Kidney tubule cell (primary cell): ENCODE data around the gene RPS6KA1.
"Not testable (repeated sequence)": the region's sequence is repeated elsewhere in the genome, so short reads cannot be mapped to it uniquely, and the experiment has no call there.

Source experiments
- DNase-seq: peaks from one replicate; pipeline ENCODE4 v3.0.0-alpha.2; 2018; ENCODE audit warnings: low spot score

The RPS6KA1 gene

DNA sequence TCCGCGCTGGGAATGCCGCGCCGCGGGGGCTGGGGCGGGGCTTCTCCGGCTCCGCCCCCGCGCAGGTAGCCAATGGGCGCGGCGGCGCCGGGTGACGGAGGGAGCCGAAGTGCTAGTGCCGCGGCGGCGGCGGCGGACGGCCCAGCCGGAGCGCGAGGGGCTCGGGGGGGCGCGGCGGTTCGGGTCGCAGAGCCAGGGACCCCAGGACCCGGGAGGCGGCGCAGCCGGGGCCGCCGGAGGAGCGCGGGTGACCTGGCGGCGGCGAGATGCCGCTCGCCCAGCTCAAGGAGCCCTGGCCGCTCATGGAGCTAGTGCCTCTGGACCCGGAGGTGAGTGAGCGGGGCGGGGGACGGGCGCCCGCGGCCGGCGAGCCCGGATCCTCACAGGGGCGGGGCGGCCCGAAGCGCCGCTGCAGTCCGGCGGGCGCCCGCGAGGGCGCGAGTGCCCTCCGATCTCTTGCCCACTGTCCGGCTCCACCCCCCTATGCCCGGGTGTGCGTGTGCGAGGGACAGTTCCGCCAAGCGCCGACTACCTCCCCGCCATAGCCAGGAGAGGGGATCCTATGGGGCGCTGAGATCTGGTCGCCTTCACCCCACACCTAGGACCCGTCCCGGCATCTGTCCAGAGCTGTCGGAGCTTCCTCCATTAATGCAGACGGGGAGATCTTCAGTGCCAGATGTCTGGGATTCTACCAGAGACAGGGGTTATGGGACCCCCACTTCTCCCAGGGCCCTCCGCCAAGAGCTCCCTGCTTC, at the start of gene RPS6KA1:
TSS of gene RPS6KA1 (plus strand) at position 107 of the 755 bp plus-strand sequence. CDS start at position 267, 160 bp downstream.
- peak; percentile 74 for DNase-seq

DNA sequence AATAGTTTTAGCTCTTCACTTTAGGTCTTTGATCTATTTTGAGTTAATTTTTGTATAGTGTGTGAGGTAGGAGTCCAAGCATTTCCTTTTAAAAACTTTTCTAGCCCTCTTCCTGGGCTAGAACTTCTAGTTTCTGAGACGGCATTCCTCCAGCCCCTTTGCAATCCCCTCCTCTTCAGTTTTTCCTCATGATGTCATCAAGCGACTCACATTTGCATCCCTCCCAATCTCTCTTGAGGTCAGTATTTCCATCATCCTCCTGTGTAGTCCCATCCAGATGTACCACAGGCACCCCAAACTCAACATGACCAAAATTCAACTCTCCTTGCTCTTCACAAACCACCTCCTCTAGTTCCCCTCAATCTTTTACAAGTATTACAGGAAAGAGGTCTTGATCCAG, 46.6 kb upstream of the RPS6KA1 start:
- DNase-seq: no peak

DNA sequence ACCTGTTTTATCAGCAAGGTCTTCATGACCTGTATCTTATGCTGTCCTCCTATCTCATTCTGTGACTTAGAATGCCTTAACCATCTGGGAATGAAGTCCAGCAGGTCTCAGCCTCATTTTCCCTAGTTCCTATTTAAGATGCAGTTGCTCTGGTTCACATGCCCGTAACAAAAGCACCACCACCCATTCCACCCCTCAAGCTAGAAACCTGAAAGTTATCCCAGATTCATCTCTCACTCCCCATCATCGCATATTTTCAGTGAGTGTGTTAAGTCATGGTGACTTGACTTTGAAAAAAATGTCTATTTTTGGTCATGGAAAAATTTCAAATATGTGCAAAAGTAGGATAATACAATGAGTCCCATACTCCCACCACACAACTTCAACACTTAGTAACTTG, 45.6 kb upstream of the RPS6KA1 start:
- DNase-seq: no peak

DNA sequence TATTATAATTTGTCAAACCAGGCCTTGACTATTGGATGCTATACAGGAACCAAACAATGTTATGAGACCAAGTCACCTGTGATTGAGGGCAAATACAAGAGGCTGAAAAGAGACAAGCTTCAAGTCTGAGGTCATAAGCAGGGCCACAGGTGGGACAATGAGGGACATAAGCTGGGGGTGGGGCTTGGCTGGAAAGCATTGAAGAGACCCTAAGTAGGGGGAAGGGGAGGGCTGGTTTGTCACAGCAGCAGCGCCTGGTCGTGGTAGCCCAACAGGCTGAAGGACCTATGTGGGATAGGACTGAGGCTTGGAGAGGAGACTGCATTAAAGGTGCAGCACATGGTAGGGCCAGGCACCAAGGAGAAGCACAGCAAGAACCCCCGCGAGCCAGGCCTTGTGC, 39.4 kb upstream of the RPS6KA1 start:
- no peak for DNase-seq

DNA sequence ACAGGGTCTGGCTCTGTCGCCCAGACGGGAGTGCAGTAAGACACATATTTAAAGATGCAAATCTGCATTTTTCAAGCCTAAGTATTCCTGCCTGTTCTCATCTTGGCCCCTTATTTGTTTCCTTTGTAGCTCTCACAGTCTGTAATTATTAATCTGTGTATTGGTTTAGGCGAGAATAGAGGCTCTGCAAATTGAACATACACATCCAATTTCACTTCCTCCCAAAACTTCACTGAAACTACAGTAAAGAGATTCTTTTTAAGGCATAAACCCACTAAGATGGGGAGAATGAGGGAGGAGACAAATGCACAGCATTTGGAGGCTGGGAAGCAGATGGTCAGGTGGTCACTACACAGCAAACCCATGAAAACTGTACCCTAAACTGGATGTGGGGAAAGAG, 36.3 kb upstream of the RPS6KA1 start:
- DNase-seq: no peak

DNA sequence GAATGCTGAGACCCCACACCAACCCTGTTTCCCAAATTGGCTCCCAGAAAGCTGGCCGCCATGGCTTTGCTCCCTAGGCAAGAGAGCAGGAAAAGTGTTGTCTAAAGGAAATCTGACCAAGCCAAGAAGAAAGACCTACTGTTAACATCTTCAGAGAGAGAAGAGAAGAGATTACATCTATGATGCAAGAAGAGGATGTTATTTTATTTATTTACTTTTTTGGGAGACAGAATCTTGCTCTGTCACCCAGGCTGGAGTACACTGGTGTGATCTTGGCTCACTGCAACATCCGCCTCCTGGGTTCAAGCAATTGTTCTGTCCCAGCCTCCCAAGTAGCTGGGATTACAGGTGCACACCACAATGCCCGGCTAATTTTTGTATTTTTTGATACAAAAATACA, 35.6 kb upstream of the RPS6KA1 start:
- no peak for DNase-seq

DNA sequence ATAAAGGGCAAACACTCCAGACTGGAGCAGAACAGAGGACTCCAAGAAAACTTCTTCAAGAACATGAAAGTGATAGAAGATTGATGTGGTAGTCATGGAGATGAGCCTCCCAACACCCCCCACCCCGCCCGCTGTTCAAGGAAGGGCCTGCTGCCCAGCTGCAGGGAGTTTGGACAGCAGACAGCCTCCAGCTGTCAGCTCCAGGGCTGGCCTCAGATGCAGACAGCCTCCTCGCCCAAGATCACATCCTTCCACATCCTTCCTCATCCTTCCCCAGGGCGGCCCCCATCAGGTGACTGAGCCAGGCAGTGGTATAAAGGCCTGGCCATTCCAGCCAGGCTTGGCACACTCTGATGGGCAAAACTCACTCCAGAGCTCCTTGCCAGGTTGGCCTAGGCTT, 32.7 kb upstream of the RPS6KA1 start:
- no peak for DNase-seq

DNA sequence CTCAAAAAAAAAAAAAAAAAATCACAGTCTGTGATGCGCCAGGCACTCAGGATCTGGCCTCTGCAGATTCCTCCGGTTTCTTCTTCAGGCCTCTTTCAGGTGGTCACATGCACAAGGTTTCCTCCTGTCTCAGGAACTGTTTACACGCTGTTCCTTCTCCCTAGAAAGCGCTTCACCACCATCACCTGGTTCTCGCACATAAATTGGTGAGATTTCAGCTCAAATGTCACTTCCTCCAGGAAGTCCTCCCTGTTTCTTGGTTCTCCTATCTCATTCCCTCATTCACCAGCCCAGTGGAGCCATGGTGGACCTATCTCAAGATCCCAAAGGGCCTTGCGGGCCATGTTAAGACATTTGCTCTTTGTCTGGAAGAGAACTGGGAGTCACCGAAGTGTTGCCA, 30.7 kb upstream of the RPS6KA1 start:
- no peak for DNase-seq

DNA sequence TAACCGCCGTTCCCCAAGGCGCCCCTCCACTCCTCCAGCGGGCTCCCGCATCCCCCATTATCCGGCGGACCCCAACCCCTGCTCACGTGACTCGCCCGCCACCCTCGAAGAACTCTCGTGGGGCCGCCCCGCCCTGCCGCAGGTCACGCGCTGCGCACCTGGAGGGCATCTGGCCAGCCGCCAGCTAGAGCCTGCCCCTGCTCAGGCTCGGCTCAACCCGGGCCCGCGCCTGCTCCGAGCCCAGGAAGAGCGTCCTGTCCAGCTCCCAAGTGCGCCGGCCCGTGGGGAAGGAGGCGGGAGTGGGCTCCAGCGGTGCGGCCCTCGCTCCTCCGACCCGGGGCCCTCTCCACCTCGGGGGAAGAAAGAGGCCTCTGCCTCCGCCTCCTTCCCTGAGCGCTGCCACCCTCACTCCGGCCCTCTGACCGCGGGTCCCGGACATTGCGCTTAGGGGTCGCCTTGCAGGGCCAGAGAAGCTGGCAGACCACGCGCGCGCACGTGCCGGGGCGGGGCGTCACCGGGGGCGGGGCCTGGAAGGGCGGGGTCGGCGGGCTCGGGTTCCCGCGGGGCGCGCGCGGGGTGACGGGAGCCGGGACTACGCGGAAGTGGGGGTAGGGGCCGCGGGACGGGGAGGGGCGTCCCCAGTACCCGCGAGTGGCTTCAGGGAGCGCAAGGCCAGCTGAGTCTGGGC, 28.9 kb upstream of the RPS6KA1 start:
- DNase-seq: peak; percentile 82

DNA sequence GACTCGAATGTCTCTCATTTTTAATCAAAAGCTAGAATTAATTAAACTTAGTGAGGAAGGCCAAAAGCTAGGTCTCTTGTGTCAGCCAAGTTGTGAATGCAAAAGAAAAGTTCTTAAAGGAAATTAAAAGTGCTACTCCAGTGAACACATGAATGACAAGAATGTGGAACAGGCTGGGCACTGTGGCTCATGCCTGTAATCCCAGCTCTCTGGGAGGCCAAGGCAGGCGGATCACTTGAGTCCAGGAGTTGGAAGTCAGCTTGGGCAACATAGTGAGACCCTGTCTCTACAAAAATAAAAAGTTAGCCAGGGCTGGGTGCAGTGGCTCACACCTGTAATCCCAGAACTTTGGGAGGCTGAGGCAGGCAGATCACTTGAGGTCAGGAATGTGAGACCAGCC, 18.9 kb upstream of the RPS6KA1 start:
- peak; percentile 86 for DNase-seq

DNA sequence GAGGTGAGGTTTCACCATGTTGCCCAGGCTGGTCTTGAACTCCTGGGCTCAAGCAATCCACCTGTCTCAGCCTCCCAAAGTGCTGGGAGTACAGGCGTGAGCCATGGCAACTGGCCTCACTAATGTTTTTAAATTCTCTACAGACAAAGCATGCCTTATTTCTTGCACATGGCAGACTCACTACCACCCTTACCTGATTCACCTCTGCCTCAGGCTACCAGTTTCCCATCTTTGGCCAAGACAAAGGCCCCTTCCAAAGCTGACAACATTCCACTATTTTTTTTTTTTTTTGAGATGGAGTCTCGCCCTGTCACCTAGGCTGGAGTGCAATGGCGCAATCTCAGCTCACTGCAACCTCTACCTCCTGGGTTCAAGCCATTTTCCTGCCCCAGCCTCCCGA, 13.7 kb upstream of the RPS6KA1 start:
- not testable (repeated sequence) for DNase-seq

DNA sequence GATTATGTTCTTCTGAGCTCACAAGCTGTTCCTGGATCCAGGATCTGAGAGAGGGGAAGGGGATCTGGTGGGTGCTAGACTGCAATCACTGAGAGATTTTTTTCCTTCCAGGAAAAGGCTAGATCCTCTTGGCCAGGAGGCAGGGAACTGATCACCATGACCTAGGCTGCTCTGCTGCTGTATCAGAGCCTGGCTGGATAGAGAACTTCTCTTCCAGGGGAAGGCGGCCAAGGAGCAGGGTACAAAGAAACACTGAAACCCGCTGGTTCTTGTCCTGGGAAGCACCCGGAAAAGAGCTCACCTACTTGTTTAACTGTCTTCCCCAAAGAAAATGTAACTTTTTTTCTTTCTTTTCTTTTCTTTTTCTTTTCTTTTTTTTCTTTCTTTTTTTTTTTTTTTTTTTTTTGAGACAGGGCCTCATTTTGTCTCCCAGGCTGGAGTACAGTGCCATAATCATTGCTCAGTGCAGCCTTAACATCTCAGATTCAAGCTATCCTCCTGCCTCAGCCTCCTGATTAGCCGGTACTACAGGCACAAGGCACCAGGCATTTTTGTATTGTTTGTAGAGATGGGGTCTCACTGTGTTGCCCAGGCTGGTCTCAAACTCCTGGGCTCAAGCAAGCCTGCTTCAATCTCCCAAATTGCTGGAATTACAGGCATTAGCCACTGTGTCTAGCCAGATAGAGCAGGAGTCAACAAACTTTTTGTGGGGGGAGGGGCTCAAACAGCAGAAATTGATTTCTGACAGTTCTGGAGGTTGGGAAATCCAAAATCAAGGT, 12.4 kb upstream of the RPS6KA1 start:
- DNase-seq: no peak

DNA sequence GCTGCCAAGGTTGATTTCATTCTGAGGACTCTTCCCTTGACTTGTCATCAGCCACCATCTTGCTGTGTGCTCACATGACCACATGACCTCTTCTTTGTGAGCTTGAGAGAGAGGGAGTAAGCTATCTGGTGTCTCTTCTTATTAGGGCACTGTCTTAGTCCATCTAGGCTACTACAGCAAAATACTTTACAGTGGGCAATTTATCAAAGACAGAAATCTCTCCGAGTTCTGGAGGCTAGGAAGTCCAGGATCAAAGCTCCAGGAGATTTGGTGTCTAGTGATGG, 11.9 kb upstream of the RPS6KA1 start:
- DNase-seq: no peak

DNA sequence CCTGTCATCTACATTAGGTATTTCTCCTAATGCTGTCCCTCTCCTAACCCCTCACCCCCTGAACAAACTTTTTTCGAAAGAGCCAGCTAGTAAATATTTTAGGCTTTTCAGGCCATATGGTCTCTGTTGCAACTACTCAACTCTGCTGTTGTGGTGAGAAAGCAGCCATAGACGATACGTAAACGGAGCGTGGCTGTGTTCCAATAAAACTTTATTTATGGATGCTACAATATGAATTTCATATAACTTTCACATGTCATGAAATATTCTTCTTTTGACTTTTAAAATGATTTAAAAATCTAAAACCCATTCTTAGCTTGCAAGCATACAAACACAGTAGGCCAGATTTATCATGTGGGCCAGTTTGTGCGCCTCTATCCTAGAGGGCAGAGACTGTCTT, 11.2 kb upstream of the RPS6KA1 start:
- DNase-seq: no peak

DNA sequence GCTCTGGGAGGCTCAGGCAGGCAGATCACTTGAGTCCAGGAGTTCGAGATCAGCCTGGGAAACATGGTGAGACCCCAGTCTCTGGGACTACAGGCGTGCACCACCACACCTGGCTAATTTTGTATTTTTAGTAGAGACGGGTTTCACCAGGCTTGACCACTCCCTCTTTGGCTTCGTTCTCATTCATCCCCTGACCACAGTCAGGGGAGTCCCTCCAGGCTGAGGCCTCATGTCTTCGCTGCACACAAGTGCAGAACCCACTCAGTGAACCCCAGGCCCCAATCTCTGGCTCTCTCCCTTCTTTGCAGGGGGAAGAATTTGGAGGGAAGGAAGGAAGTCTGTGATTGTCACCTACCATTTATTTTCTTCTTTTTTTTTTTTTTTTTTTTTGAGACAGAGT, 9.2 kb upstream of the RPS6KA1 start:
- DNase-seq: no peak

DNA sequence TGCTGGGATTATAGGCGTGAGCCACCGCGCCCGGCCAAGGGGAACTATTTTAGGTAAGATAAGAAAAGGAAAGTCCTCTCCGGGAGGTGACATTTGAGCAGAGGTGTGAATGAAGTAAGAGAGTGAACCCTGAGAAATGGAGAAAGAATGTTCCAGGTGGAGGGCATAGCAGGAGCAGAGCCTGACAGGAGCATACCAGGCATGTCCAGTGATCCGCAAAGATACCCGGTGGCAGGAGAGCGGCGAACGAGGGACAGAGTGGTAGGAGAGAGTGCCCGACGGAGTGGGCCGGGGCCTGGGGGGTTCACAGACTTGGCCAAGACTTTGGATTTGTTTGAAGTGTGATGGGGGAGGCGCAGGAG, 7.9 kb upstream of the RPS6KA1 start:
- DNase-seq: peak; percentile 44

DNA sequence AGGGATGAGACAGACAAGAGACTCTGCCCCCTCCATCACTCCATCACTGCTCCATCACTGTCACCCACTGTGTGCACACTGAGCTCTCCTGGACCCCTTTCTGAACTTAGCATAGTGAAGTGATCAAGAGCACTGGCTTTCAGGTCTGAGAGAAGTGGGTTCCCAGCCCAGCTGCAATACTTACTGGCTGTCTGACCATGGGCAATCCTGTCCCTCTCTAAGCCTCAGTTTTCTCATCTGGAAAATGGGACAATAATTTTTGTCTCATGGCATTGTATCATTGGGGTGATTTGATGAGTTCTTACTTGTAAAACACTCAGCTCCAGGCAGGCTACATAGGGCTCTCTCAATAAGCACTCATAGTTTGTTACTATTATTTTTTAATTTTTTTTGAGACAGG, 7.5 kb upstream of the RPS6KA1 start:
- no peak for DNase-seq

DNA sequence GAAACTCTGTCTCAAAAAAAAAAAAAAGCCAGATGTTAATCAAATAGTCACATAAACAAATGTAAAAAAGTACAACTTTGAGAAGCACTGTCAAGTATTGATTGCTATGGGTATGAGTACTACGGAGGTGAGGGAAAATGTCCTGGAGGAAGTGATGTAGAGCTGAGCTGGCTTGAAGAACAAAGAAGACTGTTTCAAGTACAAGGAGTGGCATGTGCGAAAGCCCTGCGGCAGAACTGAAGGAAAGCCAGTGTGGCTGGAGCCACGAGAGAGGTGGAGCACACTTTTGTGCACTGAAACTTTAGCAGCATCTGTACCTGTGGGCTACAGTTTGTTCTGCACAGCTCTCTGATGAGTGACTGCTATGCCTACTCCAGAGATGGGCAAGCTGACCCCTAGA, 5.4 kb upstream of the RPS6KA1 start:
- DNase-seq: no peak

DNA sequence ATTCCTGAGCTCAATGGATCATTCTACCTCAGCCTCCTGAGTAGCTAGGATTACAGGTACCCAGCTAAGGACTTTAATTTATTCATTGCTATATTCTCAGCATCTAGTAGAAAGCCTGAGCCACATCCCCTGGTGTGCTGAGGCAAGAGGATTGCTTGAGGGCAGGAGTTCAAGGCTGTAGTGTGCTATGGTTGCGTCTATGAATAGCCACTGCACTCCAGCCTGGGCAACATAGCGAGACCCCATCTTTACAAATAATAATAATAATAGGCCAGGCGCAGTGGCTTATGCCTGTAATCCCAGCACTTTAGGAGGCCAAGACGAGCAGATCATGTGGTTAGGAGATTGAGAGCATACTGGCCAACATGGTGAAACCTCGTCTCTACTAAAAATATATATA, 3.3 kb upstream of the RPS6KA1 start:
- no peak for DNase-seq

DNA sequence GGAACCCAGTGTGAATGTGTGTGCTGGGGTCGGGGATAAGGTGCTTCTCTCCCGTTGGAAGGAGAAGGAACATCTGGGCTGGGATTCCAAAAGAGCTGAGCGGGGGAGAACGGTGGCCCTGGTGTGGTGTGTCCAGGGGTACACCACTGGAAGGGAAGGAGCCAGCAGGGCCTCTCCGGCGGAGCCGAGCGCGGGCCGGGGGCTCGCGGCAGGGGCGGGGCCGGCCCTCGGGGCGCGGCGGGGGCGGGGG, 231 bp upstream of the RPS6KA1 start:
- no peak for DNase-seq

DNA sequence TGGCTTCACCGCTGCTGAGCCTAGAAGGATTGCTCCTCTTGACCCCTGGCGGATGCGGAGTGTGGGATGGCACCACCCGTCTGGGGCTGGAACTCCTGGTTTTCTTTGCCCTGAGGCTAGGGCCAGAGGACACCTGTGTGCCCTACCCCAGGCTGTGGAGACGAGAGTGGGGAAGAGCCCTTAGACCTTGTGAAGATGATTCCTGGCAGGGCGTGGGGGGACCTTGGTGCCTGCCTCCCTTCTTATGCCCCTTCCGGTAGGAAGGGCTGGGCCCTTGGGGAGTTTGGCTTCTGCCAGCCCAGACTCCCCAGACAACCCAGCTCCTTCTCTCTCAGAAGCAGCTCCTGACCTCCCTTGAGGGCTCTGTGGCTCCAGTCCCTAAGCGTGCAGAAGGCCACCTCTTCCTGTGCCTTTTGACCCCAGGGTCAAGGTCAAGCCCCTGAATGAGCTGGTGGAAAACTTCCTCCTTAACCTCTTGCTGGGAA, 891 bp downstream of the RPS6KA1 start:
- peak; percentile 16 for DNase-seq

DNA sequence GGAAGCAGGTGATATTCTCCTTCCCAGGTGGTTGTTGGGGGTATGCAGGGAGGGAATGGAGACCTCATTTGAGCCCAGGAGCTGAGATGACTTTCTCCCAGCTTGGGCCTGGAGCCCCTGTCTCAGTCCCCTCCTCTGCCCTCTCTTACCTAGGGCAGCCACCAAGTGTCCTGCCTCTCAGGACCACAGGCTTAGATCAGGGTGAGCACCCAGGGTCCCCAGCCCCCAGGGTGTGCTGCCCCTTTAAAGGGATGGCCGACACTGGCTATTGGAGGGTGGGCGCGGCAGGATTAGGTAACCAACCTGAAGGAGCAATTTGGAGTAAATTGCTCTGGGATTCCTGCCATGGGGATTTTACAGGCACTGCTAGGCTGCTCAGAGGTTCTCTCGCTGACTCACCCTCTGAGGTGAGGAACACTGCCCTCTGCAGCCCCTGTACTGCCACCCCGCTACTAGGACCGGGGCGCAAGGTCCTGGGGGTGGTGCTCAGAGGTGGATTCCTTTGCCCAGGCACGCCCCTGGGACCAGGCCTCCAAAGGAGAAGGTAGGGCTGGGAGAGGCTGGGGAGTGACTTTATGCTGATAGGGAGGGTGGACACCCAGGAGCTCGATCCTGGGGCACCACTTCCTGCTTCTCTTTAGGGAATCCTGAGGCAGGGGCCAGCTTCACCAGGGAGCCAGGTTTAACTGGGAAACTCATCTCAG, 1.5 kb downstream of the RPS6KA1 start:
- peak; percentile 96 for DNase-seq

DNA sequence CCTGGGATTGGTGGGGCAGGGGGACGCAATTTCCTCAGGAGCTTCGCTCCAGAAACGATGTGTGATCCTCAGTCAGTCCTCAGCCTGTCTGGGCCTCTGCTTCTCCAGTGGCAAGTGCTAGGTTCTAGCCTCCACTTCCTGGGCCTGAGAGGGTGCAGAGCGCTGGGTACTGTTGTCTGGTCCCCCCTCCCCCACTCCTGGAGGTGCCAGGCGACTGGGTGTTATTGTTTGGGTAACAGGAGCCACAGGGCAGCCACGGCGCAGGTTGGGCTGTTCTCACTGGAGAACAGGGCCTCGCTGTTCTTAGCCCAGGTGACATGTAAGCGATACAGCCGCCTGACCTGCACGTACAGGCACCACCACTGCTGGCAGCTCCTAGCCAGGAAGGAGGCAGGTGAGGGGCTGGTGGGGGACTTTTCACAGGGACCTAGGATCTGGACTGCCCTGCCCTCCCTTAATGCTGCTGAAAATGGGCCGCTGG, 2.1 kb downstream of the RPS6KA1 start:
- DNase-seq: peak; percentile 67
